BLaER1 (cell line): ENCODE data around the gene SERPINB6.
"Not testable (repeated sequence)": the region's sequence is repeated elsewhere in the genome, so short reads cannot be mapped to it uniquely, and the experiment has no call there.

Experiments used
- H3K27ac ChIP-seq: shearing (Covaris generic); formaldehyde crosslinking; 2 replicates; pipeline ENCODE4 v1.8.1; 2022
- H3K27me3 ChIP-seq: shearing (Covaris generic); formaldehyde crosslinking; 2 replicates; pipeline ENCODE4 v1.8.1; 2022
- H3K36me3 ChIP-seq: shearing (Covaris generic); formaldehyde crosslinking; 2 replicates; pipeline ENCODE4 v1.8.1; 2022
- H3K4me1 ChIP-seq: shearing (Covaris generic); formaldehyde crosslinking; 2 replicates; pipeline ENCODE4 v1.8.1; 2022
- H3K4me2 ChIP-seq: shearing (Covaris generic); formaldehyde crosslinking; 2 replicates; pipeline ENCODE4 v1.8.1; 2022
- H3K4me3 ChIP-seq: shearing (Covaris generic); formaldehyde crosslinking; 2 replicates; pipeline ENCODE4 v1.8.1; 2022
- H3K9ac ChIP-seq: shearing (Covaris generic); formaldehyde crosslinking; 2 replicates; pipeline ENCODE4 v1.8.1; 2022
- H3K9me3 ChIP-seq: shearing (Covaris generic); formaldehyde crosslinking; 2 replicates; pipeline ENCODE4 v1.8.1; 2022
- H4K20me1 ChIP-seq: shearing (Covaris generic); formaldehyde crosslinking; 2 replicates; pipeline ENCODE4 v1.8.1; 2022
- Cebpa-rat ChIP-seq: shearing (Covaris generic); IDR thresholded peaks from 2 replicates; pipeline ENCODE4 v1.8.1; 2022

Gene SERPINB6

GRCh38 chr6:3011592-3011991, 40.2 kb upstream of the SERPINB6 start:
- no peak for TF ChIP-seq Cebpa-rat
- H3K9ac ChIP-seq = no peak overlapping the region
- no peaks in the 10 kb centered on the region for H3K4me1 ChIP-seq
- H3K27me3 ChIP-seq = no peaks in the 10 kb centered on the region
- no peak overlapping the region for H3K4me2 ChIP-seq
- H3K4me3 ChIP-seq = no peak overlapping the region
- no peak overlapping the region for H3K27ac ChIP-seq
- H3K36me3 ChIP-seq = peaks cover 86% of the 10 kb centered on the region
- peaks cover 32% of the 10 kb centered on the region for H3K9me3 ChIP-seq
- no peaks in the 10 kb centered on the region for H4K20me1 ChIP-seq

- peaks cover 32% of the 10 kb centered on the region for H3K9me3 ChIP-seq
- no peaks in the 10 kb centered on the region for H3K4me1 ChIP-seq
- no peaks in the 10 kb centered on the region for H3K27me3 ChIP-seq
- no peaks in the 10 kb centered on the region for H4K20me1 ChIP-seq
- no peak overlapping the region for H3K27ac ChIP-seq
- H3K4me3 ChIP-seq = no peak overlapping the region
- H3K36me3 ChIP-seq = peaks cover 87% of the 10 kb centered on the region
- H3K4me2 ChIP-seq = no peak overlapping the region
- H3K9ac ChIP-seq = no peak overlapping the region
- TF ChIP-seq Cebpa-rat = no peak
These were observed 39.8 kb upstream of the SERPINB6 start for GRCh38 chr6:3011158-3011557.

- no peaks in the 10 kb centered on the region for H4K20me1 ChIP-seq
- H3K4me1 ChIP-seq = no peaks in the 10 kb centered on the region; the same call in 1 of the 2 replicates
- no peak overlapping the region for H3K4me2 ChIP-seq
- no peaks in the 10 kb centered on the region for H3K27me3 ChIP-seq
- H3K36me3 ChIP-seq = peaks cover 88% of the 10 kb centered on the region
- no peak overlapping the region for H3K4me3 ChIP-seq
- no peak for TF ChIP-seq Cebpa-rat
- H3K27ac ChIP-seq = no peak overlapping the region
- no peak overlapping the region for H3K9ac ChIP-seq
- H3K9me3 ChIP-seq = peaks cover 32% of the 10 kb centered on the region
These were observed 38.6 kb upstream of the SERPINB6 start for GRCh38 chr6:3009930-3010329.

GRCh38 chr6:3008712-3009265, 37.4 kb upstream of the SERPINB6 start:
- not testable (repeated sequence) for H3K4me2 ChIP-seq, H3K9ac ChIP-seq
- peaks cover 87% of the 10 kb centered on the region for H3K36me3 ChIP-seq

GRCh38 chr6:3007571-3007970, 36.2 kb upstream of the SERPINB6 start:
- Histone ChIP-seq H3K4me1 (no peaks in the 10 kb centered on the region; the same call in 1 of the 2 replicates), H3K4me3 (no peak overlapping the region), H3K27ac (no peak overlapping the region), H3K27me3 (no peaks in the 10 kb centered on the region), H3K36me3 (peaks cover 77% of the 10 kb centered on the region), H4K20me1 (no peaks in the 10 kb centered on the region), H3K9ac (no peak overlapping the region), H3K4me2 (no peak overlapping the region), H3K9me3 (peaks cover 31% of the 10 kb centered on the region)
- TF ChIP-seq Cebpa-rat = no peak

More at GRCh38 chr6:3008712-3009265, 37.4 kb upstream of the SERPINB6 start:
- not testable (repeated sequence) for H3K27ac ChIP-seq, H3K27me3 ChIP-seq, H3K4me1 ChIP-seq, H3K4me3 ChIP-seq, H4K20me1 ChIP-seq
- H3K9me3 ChIP-seq = peaks cover 32% of the 10 kb centered on the region

GRCh38 chr6:3006476-3006875, 35.1 kb upstream of the SERPINB6 start:
- Histone ChIP-seq H3K36me3 (peaks cover 66% of the 10 kb centered on the region), H3K9ac (no peak overlapping the region), H3K27ac (no peak overlapping the region), H3K9me3 (peaks cover 20% of the 10 kb centered on the region), H3K4me3 (no peak overlapping the region), H3K4me1 (no peaks in the 10 kb centered on the region; the same call in 1 of the 2 replicates), H3K4me2 (no peak overlapping the region), H4K20me1 (no peaks in the 10 kb centered on the region), H3K27me3 (no peaks in the 10 kb centered on the region)
- TF ChIP-seq Cebpa-rat = no peak

GRCh38 chr6:3005874-3006273, 34.5 kb upstream of the SERPINB6 start:
- Histone ChIP-seq H3K27me3 (no peaks in the 10 kb centered on the region), H3K4me2 (no peak overlapping the region), H3K9me3 (peaks cover 14% of the 10 kb centered on the region), H3K4me1 (peaks cover under 1% of the 10 kb centered on the region), H3K27ac (no peak overlapping the region), H3K9ac (no peak overlapping the region), H4K20me1 (no peaks in the 10 kb centered on the region), H3K36me3 (peaks cover 61% of the 10 kb centered on the region), H3K4me3 (no peak overlapping the region)
- TF ChIP-seq Cebpa-rat = no peak

GRCh38 chr6:3005077-3005476, 33.7 kb upstream of the SERPINB6 start:
- TF ChIP-seq Cebpa-rat = no peak
- H3K4me3 ChIP-seq = no peak overlapping the region
- H3K36me3 ChIP-seq = peaks cover 53% of the 10 kb centered on the region
- H3K27ac ChIP-seq = no peak overlapping the region
- H3K9ac ChIP-seq = no peak overlapping the region
- H3K4me2 ChIP-seq = no peak overlapping the region
- H3K27me3 ChIP-seq = no peaks in the 10 kb centered on the region
- H4K20me1 ChIP-seq = no peaks in the 10 kb centered on the region
- peaks cover 8% of the 10 kb centered on the region for H3K4me1 ChIP-seq
- peaks cover 6% of the 10 kb centered on the region for H3K9me3 ChIP-seq

- H4K20me1 ChIP-seq, H3K9me3 ChIP-seq, H3K4me3 ChIP-seq, H3K9ac ChIP-seq, H3K4me2 ChIP-seq, H3K27me3 ChIP-seq, H3K27ac ChIP-seq: not testable (repeated sequence)
- peaks cover 41% of the 10 kb centered on the region for H3K36me3 ChIP-seq
- peaks cover 21% of the 10 kb centered on the region for H3K4me1 ChIP-seq
These were observed 31.9 kb upstream of the SERPINB6 start for GRCh38 chr6:3003226-3003625.

- peaks cover 22% of the 10 kb centered on the region for H3K4me1 ChIP-seq
- H3K9me3 ChIP-seq = no peaks in the 10 kb centered on the region
- no peak overlapping the region for H3K27ac ChIP-seq
- no peak overlapping the region for H3K9ac ChIP-seq
- H4K20me1 ChIP-seq = no peaks in the 10 kb centered on the region
- no peak overlapping the region for H3K4me2 ChIP-seq
- H3K27me3 ChIP-seq = no peaks in the 10 kb centered on the region
- no peak overlapping the region for H3K4me3 ChIP-seq
- no peak for TF ChIP-seq Cebpa-rat
- H3K36me3 ChIP-seq = peaks cover 29% of the 10 kb centered on the region
These were observed 30.5 kb upstream of the SERPINB6 start for GRCh38 chr6:3001773-3002293.
